ENCODE results near the gene OPN1MW. TPM values are rescaled to one million over a fixed set of nuclear protein-coding genes. Genes with fewer than 3 reads are reported as not detected.
A peak's percentile ranks its signal among the peaks of the same experiment; 100 is the strongest.
"Not testable (repeated sequence)": the region's sequence is repeated elsewhere in the genome, so short reads cannot be mapped to it uniquely, and the experiment has no call there.

The OPN1MW gene
- total RNA-seq, 1 experiment from 2014 or later = not detected

DNA sequence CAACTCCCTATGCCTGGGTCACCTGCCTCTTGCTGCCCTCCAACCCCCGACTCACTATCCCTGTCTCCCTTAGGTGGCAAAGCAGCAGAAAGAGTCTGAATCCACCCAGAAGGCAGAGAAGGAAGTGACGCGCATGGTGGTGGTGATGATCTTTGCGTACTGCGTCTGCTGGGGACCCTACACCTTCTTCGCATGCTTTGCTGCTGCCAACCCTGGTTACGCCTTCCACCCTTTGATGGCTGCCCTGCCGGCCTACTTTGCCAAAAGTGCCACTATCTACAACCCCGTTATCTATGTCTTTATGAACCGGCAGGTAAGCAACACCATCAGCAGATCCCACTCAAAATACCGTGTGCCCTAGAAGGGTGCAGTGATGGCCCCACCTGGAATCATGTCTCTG is 26.2 kb upstream of the OPN1MW start:
- H3K27me3 Mint-ChIP-seq (ENCODE audit: low read depth); H3K36me3 Mint-ChIP-seq; ATAC-seq; POLR2A ChIA-PET; CTCF ChIA-PET; H3K27ac Mint-ChIP-seq; H3K4me1 Mint-ChIP-seq; H3K4me3 Mint-ChIP-seq; DNase-seq (ENCODE audit: low spot score); H3K9me3 Mint-ChIP-seq: not testable (repeated sequence)

DNA sequence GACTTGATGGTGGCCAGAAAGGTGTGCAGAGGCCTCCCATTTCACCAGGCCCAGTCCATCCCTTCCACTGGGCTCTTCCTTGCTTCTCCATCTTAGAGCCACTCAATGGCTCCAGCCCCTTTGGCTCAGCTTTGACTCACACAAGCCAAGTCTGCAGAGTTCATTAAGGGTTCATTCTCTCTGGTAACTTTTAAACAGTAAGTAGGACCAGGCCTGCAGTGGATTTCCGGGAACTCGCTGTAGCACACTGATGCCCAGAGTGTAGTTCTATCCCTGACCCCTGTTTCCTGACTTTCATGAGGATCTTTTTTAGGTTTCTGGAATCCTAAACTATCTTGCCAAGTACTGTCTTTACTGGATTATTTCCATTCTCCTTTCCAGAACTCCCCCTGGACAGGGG is 25.2 kb upstream of the OPN1MW start:
- H3K27ac Mint-ChIP-seq; DNase-seq (ENCODE audit: low spot score); H3K4me1 Mint-ChIP-seq; CTCF ChIA-PET; H3K27me3 Mint-ChIP-seq (ENCODE audit: low read depth); H3K36me3 Mint-ChIP-seq; H3K4me3 Mint-ChIP-seq; H3K9me3 Mint-ChIP-seq; POLR2A ChIA-PET; ATAC-seq: not testable (repeated sequence)

DNA sequence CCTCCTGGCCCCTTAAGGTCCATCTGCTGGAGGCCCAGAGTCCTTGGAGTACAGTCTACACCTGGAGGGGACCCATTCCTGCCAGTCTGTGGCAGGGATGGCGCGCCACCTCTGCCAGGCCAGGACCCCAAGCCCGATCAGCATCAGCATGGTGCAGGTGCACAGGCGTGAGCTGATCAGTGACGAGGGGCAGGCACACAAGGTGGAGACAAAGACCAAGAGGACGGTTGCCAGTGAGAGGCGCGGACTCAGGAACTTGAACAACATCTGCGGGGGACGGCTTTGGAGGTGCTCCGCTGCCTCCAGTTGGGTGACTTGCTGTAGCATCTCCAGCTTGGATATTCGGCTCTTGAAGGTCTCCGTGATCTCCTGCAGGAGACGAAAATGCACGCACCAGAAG is 23.1 kb upstream of the OPN1MW start:
- ATAC-seq; H3K4me1 Mint-ChIP-seq; POLR2A ChIA-PET; H3K36me3 Mint-ChIP-seq; H3K4me3 Mint-ChIP-seq; H3K27ac Mint-ChIP-seq; CTCF ChIA-PET; H3K27me3 Mint-ChIP-seq (ENCODE audit: low read depth); DNase-seq (ENCODE audit: low spot score); H3K9me3 Mint-ChIP-seq: not testable (repeated sequence)

DNA sequence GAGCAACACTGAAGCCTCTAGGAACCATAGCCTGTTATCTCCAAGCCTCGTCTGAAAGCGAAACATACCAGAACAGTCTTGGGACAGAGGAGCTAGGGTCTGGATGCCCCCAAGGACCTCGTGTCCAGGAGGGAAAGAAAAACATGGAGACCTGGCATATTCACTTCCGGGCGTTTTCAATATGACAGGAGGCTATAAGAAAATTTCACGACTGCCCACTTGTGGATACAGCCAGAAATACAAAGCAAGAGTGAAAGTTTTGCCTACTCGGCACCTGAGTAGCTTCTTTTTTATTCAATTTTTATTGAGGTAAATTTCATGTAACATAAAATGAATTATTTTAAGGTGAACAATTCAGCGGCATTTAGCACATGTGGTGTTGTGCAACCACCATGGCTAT is 17.5 kb upstream of the OPN1MW start:
- H3K4me1 Mint-ChIP-seq; DNase-seq (ENCODE audit: low spot score); H3K4me3 Mint-ChIP-seq; CTCF ChIA-PET; H3K27me3 Mint-ChIP-seq (ENCODE audit: low read depth); H3K27ac Mint-ChIP-seq; POLR2A ChIA-PET; H3K9me3 Mint-ChIP-seq; H3K36me3 Mint-ChIP-seq; ATAC-seq: not testable (repeated sequence)

DNA sequence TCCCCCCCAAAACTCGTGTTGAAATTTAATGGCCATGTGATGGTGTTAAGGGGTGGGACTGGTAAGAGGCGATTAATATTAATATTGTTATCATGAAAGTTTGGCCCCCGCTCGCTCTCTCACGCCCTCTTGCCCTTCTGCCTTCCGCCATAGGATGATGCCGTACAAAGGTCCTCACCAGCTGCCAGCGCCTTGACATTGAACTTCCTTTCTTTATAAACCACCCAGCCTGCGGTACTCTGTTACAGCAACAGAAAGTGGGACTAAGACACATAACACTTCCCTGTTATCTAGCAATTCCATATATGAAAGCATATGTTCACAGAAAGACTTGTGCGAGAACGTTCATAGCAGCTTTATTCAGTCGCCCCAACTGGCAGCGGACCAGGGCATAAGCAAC is 14.0 kb upstream of the OPN1MW start:
- H3K36me3 Mint-ChIP-seq; H3K27me3 Mint-ChIP-seq (ENCODE audit: low read depth); H3K9me3 Mint-ChIP-seq; CTCF ChIA-PET; POLR2A ChIA-PET; DNase-seq (ENCODE audit: low spot score); H3K4me3 Mint-ChIP-seq; ATAC-seq; H3K4me1 Mint-ChIP-seq; H3K27ac Mint-ChIP-seq: not testable (repeated sequence)

DNA sequence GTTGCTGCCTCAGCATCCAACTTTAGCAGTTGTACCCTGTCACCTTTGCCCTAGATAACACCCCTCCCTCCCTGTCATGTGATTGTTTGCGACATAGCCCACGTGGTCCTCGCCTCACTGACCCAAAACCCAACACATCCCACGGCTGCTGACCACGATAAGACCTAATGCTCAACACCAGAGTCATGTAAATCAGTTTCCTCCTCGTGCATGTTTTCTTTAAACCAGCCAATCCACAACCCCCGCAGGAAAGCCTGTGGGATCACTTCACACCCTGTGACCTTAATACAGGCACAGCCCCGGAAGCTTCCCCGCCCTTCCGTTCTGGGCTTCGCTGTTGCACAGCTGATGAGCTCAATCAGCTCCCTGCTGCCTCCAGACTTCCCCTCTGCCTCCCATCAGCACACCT is 9.9 kb upstream of the OPN1MW start:
- H3K27me3 Mint-ChIP-seq (ENCODE audit: low read depth); H3K27ac Mint-ChIP-seq; H3K36me3 Mint-ChIP-seq; DNase-seq (ENCODE audit: low spot score); H3K9me3 Mint-ChIP-seq; H3K4me1 Mint-ChIP-seq; POLR2A ChIA-PET; CTCF ChIA-PET; H3K4me3 Mint-ChIP-seq: not testable (repeated sequence)
- ATAC-seq = 0 out of 2 replicates have a peak, but pooled peaks have one; percentile 26

DNA sequence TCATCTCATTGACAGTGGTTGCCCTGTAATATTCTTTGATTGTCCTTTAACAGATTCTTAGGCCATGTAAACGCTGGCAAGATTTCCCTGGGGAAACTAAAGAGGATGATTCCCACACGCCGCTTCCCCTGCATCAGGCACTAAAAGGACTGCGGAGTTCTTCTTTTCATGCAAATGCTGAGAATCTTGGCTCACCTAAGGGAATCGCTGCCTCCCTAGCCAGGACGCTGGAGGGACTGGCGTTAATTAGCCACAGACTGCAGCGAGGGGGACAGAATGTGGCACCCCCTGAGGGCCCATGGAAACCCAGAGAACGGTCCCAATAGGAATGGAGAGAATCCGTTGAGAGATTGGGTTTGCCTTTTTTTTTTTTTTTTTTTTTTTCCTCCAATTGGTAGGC is 8.0 kb upstream of the OPN1MW start:
- H3K27ac Mint-ChIP-seq; H3K4me1 Mint-ChIP-seq; H3K27me3 Mint-ChIP-seq (ENCODE audit: low read depth); DNase-seq (ENCODE audit: low spot score); H3K4me3 Mint-ChIP-seq; H3K36me3 Mint-ChIP-seq; POLR2A ChIA-PET; CTCF ChIA-PET; H3K9me3 Mint-ChIP-seq: not testable (repeated sequence)
- peak; percentile 64 for ATAC-seq

DNA sequence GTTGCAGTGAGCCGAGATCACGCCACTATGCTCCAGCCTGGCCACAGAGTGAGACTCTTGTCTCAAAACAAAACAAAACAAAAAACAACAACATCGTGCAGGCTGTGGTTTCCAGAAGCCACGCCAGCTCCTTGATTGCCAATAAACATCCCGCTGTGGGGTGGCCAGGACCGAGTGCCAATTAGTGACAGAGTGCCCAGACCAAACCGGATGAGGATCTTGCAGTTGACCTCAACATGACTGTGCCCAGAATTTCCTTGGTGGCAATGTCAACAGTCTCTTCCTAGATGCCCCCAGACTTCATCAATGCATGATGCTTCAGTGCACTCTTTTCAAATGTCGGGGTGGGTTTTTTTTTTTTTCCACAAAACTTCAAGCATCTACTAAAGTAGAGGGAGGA is 1.4 kb downstream of the OPN1MW start:
- ATAC-seq; CTCF ChIA-PET; H3K27me3 Mint-ChIP-seq (ENCODE audit: low read depth); H3K27ac Mint-ChIP-seq; H3K36me3 Mint-ChIP-seq; H3K4me3 Mint-ChIP-seq; H3K9me3 Mint-ChIP-seq; H3K4me1 Mint-ChIP-seq; DNase-seq (ENCODE audit: low spot score); POLR2A ChIA-PET: not testable (repeated sequence)

DNA sequence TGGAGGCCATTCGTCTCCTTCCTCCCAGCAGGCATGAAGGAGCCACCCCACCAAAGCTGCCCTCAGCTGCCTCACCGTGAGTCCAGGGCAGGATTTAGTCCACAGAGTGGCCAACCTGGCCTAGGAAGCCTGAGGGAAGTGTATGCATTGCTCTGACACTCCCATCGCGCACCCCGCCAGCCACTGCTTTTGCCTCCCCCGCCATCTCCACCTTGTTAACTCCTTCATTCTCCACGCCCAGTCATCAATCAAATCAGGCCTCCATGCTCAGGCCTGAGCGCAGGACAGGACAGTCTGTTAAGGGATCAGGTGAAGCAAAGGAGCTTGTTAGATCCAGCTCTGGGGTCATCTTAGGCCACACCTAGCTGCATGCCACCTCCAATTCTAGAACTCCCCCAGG is 10.4 kb downstream of the OPN1MW start:
- H3K27me3 Mint-ChIP-seq (ENCODE audit: low read depth); H3K27ac Mint-ChIP-seq; H3K4me1 Mint-ChIP-seq; DNase-seq (ENCODE audit: low spot score); CTCF ChIA-PET; H3K36me3 Mint-ChIP-seq; POLR2A ChIA-PET; H3K4me3 Mint-ChIP-seq; ATAC-seq; H3K9me3 Mint-ChIP-seq: not testable (repeated sequence)

DNA sequence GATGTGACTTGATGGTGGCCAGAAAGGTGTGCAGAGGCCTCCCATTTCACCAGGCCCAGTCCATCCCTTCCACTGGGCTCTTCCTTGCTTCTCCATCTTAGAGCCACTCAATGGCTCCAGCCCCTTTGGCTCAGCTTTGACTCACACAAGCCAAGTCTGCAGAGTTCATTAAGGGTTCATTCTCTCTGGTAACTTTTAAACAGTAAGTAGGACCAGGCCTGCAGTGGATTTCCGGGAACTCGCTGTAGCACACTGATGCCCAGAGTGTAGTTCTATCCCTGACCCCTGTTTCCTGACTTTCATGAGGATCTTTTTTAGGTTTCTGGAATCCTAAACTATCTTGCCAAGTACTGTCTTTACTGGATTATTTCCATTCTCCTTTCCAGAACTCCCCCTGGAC is 11.9 kb downstream of the OPN1MW start:
- POLR2A ChIA-PET; H3K4me1 Mint-ChIP-seq; H3K4me3 Mint-ChIP-seq; ATAC-seq; H3K36me3 Mint-ChIP-seq; CTCF ChIA-PET; DNase-seq (ENCODE audit: low spot score); H3K27me3 Mint-ChIP-seq (ENCODE audit: low read depth); H3K9me3 Mint-ChIP-seq; H3K27ac Mint-ChIP-seq: not testable (repeated sequence)

DNA sequence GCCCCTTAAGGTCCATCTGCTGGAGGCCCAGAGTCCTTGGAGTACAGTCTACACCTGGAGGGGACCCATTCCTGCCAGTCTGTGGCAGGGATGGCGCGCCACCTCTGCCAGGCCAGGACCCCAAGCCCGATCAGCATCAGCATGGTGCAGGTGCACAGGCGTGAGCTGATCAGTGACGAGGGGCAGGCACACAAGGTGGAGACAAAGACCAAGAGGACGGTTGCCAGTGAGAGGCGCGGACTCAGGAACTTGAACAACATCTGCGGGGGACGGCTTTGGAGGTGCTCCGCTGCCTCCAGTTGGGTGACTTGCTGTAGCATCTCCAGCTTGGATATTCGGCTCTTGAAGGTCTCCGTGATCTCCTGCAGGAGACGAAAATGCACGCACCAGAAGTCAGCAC is 14.1 kb downstream of the OPN1MW start:
- DNase-seq (ENCODE audit: low spot score); H3K4me3 Mint-ChIP-seq; CTCF ChIA-PET; H3K4me1 Mint-ChIP-seq; ATAC-seq; H3K9me3 Mint-ChIP-seq; H3K36me3 Mint-ChIP-seq; H3K27me3 Mint-ChIP-seq (ENCODE audit: low read depth); H3K27ac Mint-ChIP-seq; POLR2A ChIA-PET: not testable (repeated sequence)

DNA sequence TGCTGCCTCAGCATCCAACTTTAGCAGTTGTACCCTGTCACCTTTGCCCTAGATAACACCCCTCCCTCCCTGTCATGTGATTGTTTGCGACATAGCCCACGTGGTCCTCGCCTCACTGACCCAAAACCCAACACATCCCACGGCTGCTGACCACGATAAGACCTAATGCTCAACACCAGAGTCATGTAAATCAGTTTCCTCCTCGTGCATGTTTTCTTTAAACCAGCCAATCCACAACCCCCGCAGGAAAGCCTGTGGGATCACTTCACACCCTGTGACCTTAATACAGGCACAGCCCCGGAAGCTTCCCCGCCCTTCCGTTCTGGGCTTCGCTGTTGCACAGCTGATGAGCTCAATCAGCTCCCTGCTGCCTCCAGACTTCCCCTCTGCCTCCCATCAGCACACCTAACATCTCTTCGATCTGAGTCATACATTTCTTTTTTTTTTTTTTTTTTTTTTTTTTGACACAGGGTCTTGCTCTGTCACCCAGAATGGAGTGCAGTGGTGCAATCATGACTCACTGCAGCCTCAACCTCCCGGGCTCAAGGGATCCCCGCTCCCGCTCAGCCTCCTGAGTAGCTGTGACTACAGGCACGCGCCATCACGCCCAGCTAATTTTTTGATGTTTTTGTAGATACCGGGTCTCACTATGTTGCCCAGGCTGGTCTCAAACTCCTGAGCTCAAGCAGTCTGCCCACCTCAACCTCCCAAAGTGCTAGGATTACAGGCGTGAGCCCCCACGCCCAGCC is 27.4 kb downstream of the OPN1MW start:
- H3K9me3 Mint-ChIP-seq; CTCF ChIA-PET; H3K36me3 Mint-ChIP-seq; H3K27ac Mint-ChIP-seq; DNase-seq (ENCODE audit: low spot score); H3K27me3 Mint-ChIP-seq (ENCODE audit: low read depth); H3K4me1 Mint-ChIP-seq; ATAC-seq; POLR2A ChIA-PET; H3K4me3 Mint-ChIP-seq: not testable (repeated sequence)

DNA sequence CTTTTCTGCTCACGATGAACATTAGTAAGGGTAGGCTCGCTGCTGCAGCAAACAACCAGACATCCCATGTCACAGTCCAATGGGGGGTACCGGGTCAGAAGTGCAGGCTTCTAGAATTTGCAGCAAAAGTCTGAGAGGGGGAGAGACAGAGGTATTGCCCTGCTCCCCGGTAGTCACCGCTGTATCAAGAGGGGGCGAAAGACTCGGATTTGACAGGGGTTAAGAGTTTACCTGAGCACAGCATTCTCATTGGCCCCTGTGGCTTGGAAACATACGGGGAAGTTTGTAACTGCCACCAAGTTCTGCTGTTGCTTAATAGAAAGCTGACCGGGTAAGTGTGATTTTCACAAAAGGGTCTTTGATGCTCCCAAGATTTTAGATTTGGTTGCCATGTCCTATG is 28.7 kb downstream of the OPN1MW start:
- H3K4me3 Mint-ChIP-seq; POLR2A ChIA-PET; H3K4me1 Mint-ChIP-seq; H3K27me3 Mint-ChIP-seq (ENCODE audit: low read depth); CTCF ChIA-PET; H3K27ac Mint-ChIP-seq; DNase-seq (ENCODE audit: low spot score); H3K36me3 Mint-ChIP-seq; H3K9me3 Mint-ChIP-seq: not testable (repeated sequence)
- peak; percentile 62 for ATAC-seq
